Stomach smooth muscle (tissue), 2 donors: ENCODE measurements around the gene RNF126.
"Not testable (repeated sequence)": the region's sequence is repeated elsewhere in the genome, so short reads cannot be mapped to it uniquely, and the experiment has no call there.

ENCODE experiments used
- H3K27ac ChIP-seq: one replicate; pipeline ENCODE4 v1.7.0; 2013; ENCODE audit warnings: mild to moderate bottlenecking, low read length, inconsistent platforms
- H3K27me3 ChIP-seq, 2 donors: one replicate each; pipeline ENCODE4 v1.7.0; 2013; ENCODE audit warnings: low read length in 2 of 2; ENCODE audit not compliant: insufficient read depth in 2 of 2, control insufficient read depth in 1 of 2
- H3K36me3 ChIP-seq, 2 donors: one replicate each; pipeline ENCODE4 v1.7.0; 2013; ENCODE audit warnings: low read length in 2 of 2; ENCODE audit not compliant: control insufficient read depth in 2 of 2, insufficient read depth in 2 of 2
- H3K4me1 ChIP-seq: one replicate; pipeline ENCODE4 v1.7.0; 2013; ENCODE audit warnings: low read length; ENCODE audit not compliant: control insufficient read depth, insufficient read depth
- H3K4me3 ChIP-seq, 2 donors: one replicate each; pipeline ENCODE4 v1.7.0; 2013; ENCODE audit warnings: low read length in 2 of 2
- H3K9ac ChIP-seq, 2 donors: one replicate each; pipeline ENCODE4 v1.7.0; 2013; ENCODE audit warnings: low read length in 2 of 2, mild to moderate bottlenecking in 1 of 2
- H3K9me3 ChIP-seq, 2 donors: one replicate each; pipeline ENCODE4 v1.7.0; 2013; ENCODE audit warnings: low read length in 2 of 2; ENCODE audit not compliant: control insufficient read depth in 2 of 2
- donor health status: healthy.
- donor health status: Pancreatic carcinoma.

Gene RNF126

DNA sequence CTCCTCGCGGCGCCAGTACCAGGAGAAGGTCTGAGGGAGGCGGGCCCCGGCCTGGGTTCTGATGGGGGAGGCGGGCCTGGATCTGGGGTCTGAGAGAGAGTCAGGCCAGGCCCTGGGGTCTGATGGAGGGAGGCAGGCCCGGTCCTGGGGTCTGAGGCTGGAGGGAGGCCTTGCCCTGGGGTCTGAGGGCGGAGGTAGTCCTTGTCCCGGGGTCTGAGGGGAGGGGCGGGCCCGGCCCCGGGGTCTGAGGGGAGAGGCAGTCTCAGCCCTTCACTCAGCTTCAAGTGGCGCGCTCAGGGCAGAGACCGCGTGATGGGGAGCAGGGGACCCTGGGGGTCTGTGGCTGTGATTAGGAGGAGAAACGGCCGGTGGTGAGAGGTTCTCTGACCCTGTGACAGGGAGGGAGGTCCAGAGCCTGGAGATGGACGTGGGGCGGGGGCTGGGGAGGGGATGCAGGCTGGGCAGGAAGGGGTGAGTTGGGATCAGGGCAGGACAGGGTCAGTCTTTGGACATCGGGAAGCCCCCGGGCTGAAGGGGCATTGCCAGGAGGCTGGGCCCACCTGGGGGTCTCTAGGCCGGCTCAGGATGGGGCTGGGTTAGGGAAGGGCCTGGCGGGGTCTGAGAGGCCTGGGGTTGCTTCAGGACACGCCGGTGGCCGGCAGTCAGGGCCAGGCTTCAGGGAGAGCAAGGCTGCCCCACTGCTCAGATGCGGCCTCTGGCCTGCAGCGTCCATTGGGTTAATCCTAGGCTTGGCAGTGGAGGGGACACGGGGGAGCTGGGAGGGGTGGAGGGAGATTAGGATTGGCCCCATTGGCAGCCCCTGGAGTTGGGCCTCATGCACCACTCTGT is 54.6 kb downstream of the RNF126 start:
- Histone ChIP-seq H3K9me3 (no peaks in the 10 kb centered on the region), H3K9ac (no peak overlapping the region), H3K27ac (no peak overlapping the region), H3K27me3 (no peaks in the 10 kb centered on the region), H3K36me3 (no peaks in the 10 kb centered on the region), H3K4me1 (peaks cover 7% of the 10 kb centered on the region), H3K4me3 (no peak overlapping the region)

GRCh38 chr19:607301-608154 is 55.5 kb downstream of the RNF126 start:
- H3K36me3 ChIP-seq: no peaks in the 10 kb centered on the region
- H3K27ac ChIP-seq: no peak overlapping the region
- no peak overlapping the region for H3K4me3 ChIP-seq
- no peak overlapping the region for H3K9ac ChIP-seq
- H3K27me3 ChIP-seq: no peaks in the 10 kb centered on the region
- H3K9me3 ChIP-seq: no peaks in the 10 kb centered on the region
- H3K4me1 ChIP-seq: peaks cover 7% of the 10 kb centered on the region

DNA sequence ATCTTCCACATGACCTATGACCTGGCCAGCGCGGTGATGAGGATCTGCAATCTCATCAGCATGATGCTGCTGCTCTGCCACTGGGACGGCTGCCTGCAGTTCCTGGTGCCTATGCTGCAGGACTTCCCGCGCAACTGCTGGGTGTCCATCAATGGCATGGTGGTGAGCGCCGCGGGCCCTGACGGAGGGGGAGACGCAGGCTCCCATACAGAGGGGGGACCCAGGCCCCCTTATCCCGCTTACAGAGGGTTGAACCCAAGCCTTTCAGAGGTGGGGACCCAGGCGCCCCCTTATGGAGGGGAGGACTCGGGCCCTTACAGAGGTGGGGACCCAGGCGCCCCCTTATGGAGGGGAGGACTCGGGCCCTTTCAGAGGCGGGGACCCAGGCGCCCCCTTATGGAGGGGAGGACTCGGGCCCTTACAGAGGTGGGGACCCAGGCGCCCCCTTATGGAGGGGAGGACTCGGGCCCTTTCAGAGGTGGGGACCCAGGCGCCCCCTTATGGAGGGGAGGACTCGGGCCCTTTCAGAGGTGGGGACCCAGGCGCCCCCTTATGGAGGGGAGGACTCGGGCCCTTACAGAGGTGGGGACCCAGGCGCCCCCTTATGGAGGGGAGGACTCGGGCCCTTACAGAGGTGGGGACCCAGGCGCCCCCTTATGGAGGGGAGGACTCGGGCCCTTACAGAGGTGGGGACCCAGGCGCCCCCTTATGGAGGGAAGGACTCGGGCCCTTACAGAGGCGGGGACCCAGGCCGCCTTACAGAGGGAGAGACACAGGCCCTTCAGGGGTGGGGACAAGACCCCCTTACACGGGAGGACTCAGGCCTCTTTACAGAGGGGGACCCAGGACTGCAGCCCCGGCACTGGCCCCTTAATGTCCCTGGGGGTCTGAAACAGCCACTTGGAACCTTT is 57.7 kb downstream of the RNF126 start:
- H3K9me3 ChIP-seq, H3K4me3 ChIP-seq, H3K27me3 ChIP-seq, H3K4me1 ChIP-seq, H3K9ac ChIP-seq, H3K27ac ChIP-seq, H3K36me3 ChIP-seq: not testable (repeated sequence)

DNA sequence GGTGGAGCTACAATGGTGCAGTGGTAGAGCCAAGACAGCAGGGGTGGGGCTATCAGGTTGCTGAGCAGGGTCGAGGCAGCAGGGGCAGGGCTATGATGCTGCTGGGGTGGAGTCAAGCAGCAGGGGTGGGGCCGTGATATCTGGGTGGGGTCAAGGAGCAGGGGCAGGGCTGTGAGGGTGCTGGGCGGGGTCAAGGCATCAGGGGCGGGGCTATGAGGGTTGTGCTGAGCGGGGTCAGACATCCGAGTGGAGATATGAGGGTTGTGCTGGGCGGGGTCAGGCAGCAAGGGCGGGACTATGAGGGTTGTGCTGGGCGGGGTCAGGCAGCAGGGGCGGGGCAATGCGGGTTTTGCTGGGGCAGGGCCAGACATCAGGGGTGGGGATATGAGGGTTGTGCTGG is 58.7 kb downstream of the RNF126 start:
- Histone ChIP-seq H3K27me3 (no peaks in the 10 kb centered on the region), H3K4me1 (no peaks in the 10 kb centered on the region), H3K27ac (no peak overlapping the region), H3K4me3 (no peak overlapping the region), H3K9me3 (no peaks in the 10 kb centered on the region), H3K36me3 (no peaks in the 10 kb centered on the region), H3K9ac (no peak overlapping the region)

- not testable (repeated sequence) for H3K27ac ChIP-seq
Observed at GRCh38 chr19:603779-604178, 59.2 kb downstream of the RNF126 start.

GRCh38 chr19:603302-603639 is 59.7 kb downstream of the RNF126 start:
- not testable (repeated sequence) for H3K9ac ChIP-seq, H3K27ac ChIP-seq, H3K4me3 ChIP-seq, H3K4me1 ChIP-seq, H3K27me3 ChIP-seq, H3K9me3 ChIP-seq, H3K36me3 ChIP-seq

More at GRCh38 chr19:603779-604178, 59.2 kb downstream of the RNF126 start:
- not testable (repeated sequence) for H3K9ac ChIP-seq, H3K4me1 ChIP-seq, H3K27me3 ChIP-seq, H3K36me3 ChIP-seq, H3K4me3 ChIP-seq, H3K9me3 ChIP-seq

DNA sequence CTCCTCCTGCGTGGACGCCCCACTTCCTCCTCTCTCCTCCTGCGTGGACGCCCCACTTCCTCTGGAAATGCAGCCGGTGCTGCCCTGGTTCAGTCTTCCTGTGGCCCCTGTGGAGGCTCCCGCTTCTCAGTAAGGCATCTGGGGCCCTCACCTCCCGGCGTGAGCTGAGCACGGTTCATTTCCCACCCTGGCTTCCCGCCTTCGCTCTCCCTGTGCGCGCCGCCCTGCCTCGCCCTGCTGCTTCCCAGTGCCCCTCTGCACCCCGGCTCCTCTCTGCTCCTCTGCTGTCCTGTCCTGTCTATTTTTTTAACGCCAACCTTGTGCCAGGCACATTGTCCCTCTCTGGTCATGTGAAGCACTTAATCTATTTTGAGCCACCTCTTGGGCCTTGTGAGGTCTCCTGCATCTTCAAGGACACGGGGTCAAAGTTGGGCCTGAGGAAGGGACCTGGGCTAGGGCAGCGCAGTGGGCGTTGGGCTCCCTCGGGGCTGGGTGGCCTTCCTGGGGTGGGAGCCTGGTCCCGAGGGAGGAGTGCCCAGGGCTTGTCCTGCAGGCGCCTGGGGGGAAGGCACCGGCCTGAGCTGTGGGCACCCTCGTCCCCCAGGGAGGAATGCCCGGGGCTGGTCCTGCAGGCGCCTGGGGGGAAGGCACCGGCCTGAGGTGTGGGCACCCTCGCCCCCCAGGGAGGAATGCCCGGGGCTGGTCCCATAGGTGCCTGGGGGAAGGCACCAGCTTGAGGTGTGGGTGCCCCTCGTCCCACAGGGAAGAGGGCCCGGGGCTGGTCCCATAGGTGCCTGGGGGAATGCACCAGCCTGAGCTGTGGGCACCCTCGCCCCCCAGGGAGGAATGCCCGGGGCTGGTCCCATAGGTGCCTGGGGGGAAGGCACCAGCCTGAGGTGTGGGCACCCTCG is 60.4 kb downstream of the RNF126 start:
- Histone ChIP-seq H3K27ac (no peak overlapping the region), H3K27me3 (no peaks in the 10 kb centered on the region), H3K4me3 (no peak overlapping the region)

DNA sequence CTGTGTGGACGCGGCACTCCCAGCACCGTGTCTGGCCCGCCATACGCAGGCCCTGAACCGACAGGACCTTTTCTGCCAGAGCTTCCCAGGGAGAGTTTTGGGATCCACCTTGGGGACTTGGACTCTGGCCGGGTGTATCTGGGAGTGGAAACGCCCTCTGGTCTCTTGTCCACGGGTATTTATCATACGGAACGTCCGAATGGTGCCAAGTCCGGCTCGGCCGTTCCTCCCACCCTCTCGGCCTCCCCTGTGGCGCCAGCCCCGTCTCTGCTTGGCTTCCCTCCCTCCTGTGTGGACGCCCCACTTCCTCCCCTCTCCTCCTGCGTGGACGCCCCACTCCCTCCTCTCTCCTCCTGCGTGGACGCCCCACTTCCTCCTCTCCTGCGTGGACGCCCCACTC is 61.2 kb downstream of the RNF126 start:
- H3K9ac ChIP-seq: no peak overlapping the region
- no peak overlapping the region for H3K4me3 ChIP-seq
- no peaks in the 10 kb centered on the region for H3K4me1 ChIP-seq
- no peaks in the 10 kb centered on the region for H3K9me3 ChIP-seq
- H3K27ac ChIP-seq: no peak overlapping the region
- no peaks in the 10 kb centered on the region for H3K36me3 ChIP-seq
- H3K27me3 ChIP-seq: no peaks in the 10 kb centered on the region

More for the DNA sequence above, 60.4 kb downstream of the RNF126 start:
- Histone ChIP-seq H3K9me3 (no peaks in the 10 kb centered on the region), H3K36me3 (no peaks in the 10 kb centered on the region), H3K4me1 (no peaks in the 10 kb centered on the region), H3K9ac (no peak overlapping the region)

GRCh38 chr19:601310-601709 is 61.7 kb downstream of the RNF126 start:
- no peaks in the 10 kb centered on the region for H3K4me1 ChIP-seq
- H3K9me3 ChIP-seq: no peaks in the 10 kb centered on the region
- H3K36me3 ChIP-seq: no peaks in the 10 kb centered on the region
- H3K4me3 ChIP-seq: no peak overlapping the region
- H3K9ac ChIP-seq: no peak overlapping the region
- H3K27me3 ChIP-seq: no peaks in the 10 kb centered on the region
- H3K27ac ChIP-seq: no peak overlapping the region
